Activated CD8-positive, alpha-beta T cell treated with anti-CD3 and anti-CD28 coated beads for 36 hours (primary cell): Measurements from ENCODE around the gene MCEMP1. TPM values are rescaled to one million over a fixed set of nuclear protein-coding genes. Genes with fewer than 3 reads are reported as not detected.

Source experiments
- ATAC-seq: fragments of 200-7000 bp; cut with Tn5 transposase; one replicate; pipeline ENCODE4 v1.10.0; 2021; ENCODE audit warnings: mild to moderate bottlenecking, moderate library complexity
- CTCF ChIA-PET: fragments of 350-600 bp; sonication (Branson Sonifier 250); formaldehyde crosslinking; loops from one replicate; lab custom pipeline; 2021; ENCODE audit warnings: antibody characterized with exemption; lab: Charles Lee
- POLR2A ChIA-PET: fragments of 350-600 bp; sonication (Branson Sonifier 250); formaldehyde crosslinking; loops from one replicate; lab custom pipeline; 2021; ENCODE audit warnings: antibody characterized with exemption; lab: Charles Lee
- DNase-seq: peaks from one replicate; pipeline ENCODE4 v3.0.0-alpha.2; 2020
- H3K27ac Mint-ChIP-seq: one replicate; pipeline ENCODE4 v1.8.0; 2021; ENCODE audit warnings: mild to moderate bottlenecking, mixed read lengths
- H3K27me3 Mint-ChIP-seq: one replicate; pipeline ENCODE4 v1.8.0; 2021; ENCODE audit warnings: mixed read lengths
- H3K36me3 Mint-ChIP-seq: one replicate; pipeline ENCODE4 v1.8.0; 2021; ENCODE audit warnings: low read depth, mixed read lengths
- H3K4me1 Mint-ChIP-seq: one replicate; pipeline ENCODE4 v1.8.0; 2021; ENCODE audit warnings: low read depth, mixed read lengths
- H3K4me3 Mint-ChIP-seq: one replicate; pipeline ENCODE4 v1.8.0; 2021; ENCODE audit warnings: mild to moderate bottlenecking, moderate library complexity, mixed read lengths
- H3K9me3 Mint-ChIP-seq: one replicate; pipeline ENCODE4 v1.8.0; 2021; ENCODE audit warnings: mixed read lengths
- intact Hi-C: fragments of 100-400 bp; cut with micrococcal nuclease; formaldehyde crosslinking; loops from one replicate; pipeline ENCODE4 v1.10.0; 2022
- total RNA-seq, 2 experiments: library from RNA; stranded (reverse); gene quantifications; one replicate each; pipeline ENCODE4 v1.2.3, GENCODE V29; 2021
- TF ChIP-seq, protein P1 (sequence below): fragments of 200-600 bp; IDR thresholded peaks from one replicate; pipeline ENCODE4 v1.8.0; 2022; ENCODE audit warnings: antibody characterized with exemption, mild to moderate bottlenecking

The MCEMP1 gene
- total RNA-seq, 2 experiments from 2014 or later, result not detected

DNA sequence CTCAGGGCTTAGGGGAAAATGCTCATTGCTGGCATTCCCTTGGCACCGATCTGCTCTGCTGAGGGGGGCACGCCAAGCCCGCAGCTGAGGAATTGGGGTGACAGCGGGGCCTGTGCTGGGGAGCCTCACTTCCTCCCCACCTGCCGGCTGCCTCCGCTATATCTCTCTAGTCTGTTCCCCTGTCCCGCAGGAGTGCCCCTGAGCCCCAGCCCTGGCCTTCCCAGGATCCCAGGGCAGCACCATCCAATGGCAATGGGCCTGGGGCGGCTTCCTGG is 30.5 kb upstream of the MCEMP1 start:
- ChIA-PET CTCF (no interaction called here), POLR2A (no interaction called here)
- ATAC-seq (no peak), DNase-seq (no peak)
- H3K27me3 Mint-ChIP-seq, result no peaks in the 10 kb centered on the region
- H3K4me3 Mint-ChIP-seq, result no peak overlapping the region
- intact Hi-C loops, result no loop called here
- H3K36me3 Mint-ChIP-seq, result peaks cover 8% of the 10 kb centered on the region
- no peak overlapping the region for H3K27ac Mint-ChIP-seq
- TF ChIP-seq, protein P1, sequence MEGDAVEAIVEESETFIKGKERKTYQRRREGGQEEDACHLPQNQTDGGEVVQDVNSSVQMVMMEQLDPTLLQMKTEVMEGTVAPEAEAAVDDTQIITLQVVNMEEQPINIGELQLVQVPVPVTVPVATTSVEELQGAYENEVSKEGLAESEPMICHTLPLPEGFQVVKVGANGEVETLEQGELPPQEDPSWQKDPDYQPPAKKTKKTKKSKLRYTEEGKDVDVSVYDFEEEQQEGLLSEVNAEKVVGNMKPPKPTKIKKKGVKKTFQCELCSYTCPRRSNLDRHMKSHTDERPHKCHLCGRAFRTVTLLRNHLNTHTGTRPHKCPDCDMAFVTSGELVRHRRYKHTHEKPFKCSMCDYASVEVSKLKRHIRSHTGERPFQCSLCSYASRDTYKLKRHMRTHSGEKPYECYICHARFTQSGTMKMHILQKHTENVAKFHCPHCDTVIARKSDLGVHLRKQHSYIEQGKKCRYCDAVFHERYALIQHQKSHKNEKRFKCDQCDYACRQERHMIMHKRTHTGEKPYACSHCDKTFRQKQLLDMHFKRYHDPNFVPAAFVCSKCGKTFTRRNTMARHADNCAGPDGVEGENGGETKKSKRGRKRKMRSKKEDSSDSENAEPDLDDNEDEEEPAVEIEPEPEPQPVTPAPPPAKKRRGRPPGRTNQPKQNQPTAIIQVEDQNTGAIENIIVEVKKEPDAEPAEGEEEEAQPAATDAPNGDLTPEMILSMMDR, result no peak
- no peaks in the 10 kb centered on the region for H3K9me3 Mint-ChIP-seq
- peaks cover 2% of the 10 kb centered on the region for H3K4me1 Mint-ChIP-seq

GRCh38 chr19:7647156-7647555 is 29.7 kb upstream of the MCEMP1 start:
- intact Hi-C loops, result no loop called here
- TF ChIP-seq, protein P1, result no peak
- ATAC-seq, result no peak
- DNase-seq, result no peak
- CTCF ChIA-PET, result no interaction called here
- Mint-ChIP-seq H3K9me3 (no peaks in the 10 kb centered on the region), H3K4me3 (no peak overlapping the region), H3K4me1 (peaks cover 5% of the 10 kb centered on the region), H3K27me3 (no peaks in the 10 kb centered on the region), H3K36me3 (peaks cover 8% of the 10 kb centered on the region), H3K27ac (no peak overlapping the region)
- POLR2A ChIA-PET, result no interaction called here

GRCh38 chr19:7648265-7649014 is 28.4 kb upstream of the MCEMP1 start:
- DNase-seq (no peak), ATAC-seq (no peak)
- H3K4me1 Mint-ChIP-seq, result peaks cover 10% of the 10 kb centered on the region
- H3K4me3 Mint-ChIP-seq, result no peak overlapping the region
- H3K36me3 Mint-ChIP-seq, result peaks cover 8% of the 10 kb centered on the region
- ChIA-PET CTCF (interaction anchor here (0.7 to 1.7 kb wide), 2 partner anchors 15 to 32 kb away, joined by 3 to 9 read pairs; partner anchors contain the start of gene TRAPPC5), POLR2A (interaction anchor here (0.7 to 1.8 kb wide), 3 partner anchors 11 to 1579 kb away, joined by 3 to 10 read pairs (median 3); partner anchors contain the start of gene STXBP2)
- TF ChIP-seq, protein P1, result no peak
- no peaks in the 10 kb centered on the region for H3K27me3 Mint-ChIP-seq
- no peaks in the 10 kb centered on the region for H3K9me3 Mint-ChIP-seq
- intact Hi-C loops, result no loop called here
- H3K27ac Mint-ChIP-seq, result no peak overlapping the region

DNA sequence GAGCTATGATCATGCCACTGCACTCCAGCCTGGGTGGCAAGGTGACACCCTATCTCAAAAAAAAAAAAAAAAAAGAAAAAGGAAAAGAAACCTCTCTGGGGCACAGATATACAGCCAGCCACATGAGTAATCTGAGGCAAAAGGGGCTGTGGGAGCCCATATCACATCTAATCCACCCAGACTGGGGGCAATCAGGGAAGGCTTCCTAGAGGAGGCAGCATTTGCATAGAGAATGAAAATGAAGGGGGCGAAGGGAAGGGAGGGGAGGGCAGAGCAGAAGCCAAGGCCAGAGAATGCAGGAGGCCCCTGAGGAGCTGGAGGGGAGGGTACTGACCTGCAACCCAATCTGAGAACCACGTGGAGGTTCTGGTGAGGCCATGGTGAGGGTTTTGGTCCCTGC is 26.7 kb upstream of the MCEMP1 start:
- H3K27me3 Mint-ChIP-seq, result no peaks in the 10 kb centered on the region
- H3K4me3 Mint-ChIP-seq, result no peak overlapping the region
- CTCF ChIA-PET, result interaction anchor here (7.8 kb wide), 1 partner anchor 31 kb away, joined by 74 read pairs; the partner anchor contains the start of gene TRAPPC5
- peaks cover 6% of the 10 kb centered on the region for H3K36me3 Mint-ChIP-seq
- POLR2A ChIA-PET, result interaction anchor here (1.0 to 1.2 kb wide), 2 partner anchors 9 to 13 kb away, joined by 3 read pairs; no protein-coding TSS in a partner anchor
- intact Hi-C loops, result loop anchor here (5.0 kb wide), 1 partner anchor 147 kb away; no protein-coding TSS in a partner anchor
- DNase-seq (no peak), ATAC-seq (no peak)
- H3K4me1 Mint-ChIP-seq, result peaks cover 10% of the 10 kb centered on the region
- no peaks in the 10 kb centered on the region for H3K9me3 Mint-ChIP-seq
- no peak overlapping the region for H3K27ac Mint-ChIP-seq
- TF ChIP-seq, protein P1, result no peak

DNA sequence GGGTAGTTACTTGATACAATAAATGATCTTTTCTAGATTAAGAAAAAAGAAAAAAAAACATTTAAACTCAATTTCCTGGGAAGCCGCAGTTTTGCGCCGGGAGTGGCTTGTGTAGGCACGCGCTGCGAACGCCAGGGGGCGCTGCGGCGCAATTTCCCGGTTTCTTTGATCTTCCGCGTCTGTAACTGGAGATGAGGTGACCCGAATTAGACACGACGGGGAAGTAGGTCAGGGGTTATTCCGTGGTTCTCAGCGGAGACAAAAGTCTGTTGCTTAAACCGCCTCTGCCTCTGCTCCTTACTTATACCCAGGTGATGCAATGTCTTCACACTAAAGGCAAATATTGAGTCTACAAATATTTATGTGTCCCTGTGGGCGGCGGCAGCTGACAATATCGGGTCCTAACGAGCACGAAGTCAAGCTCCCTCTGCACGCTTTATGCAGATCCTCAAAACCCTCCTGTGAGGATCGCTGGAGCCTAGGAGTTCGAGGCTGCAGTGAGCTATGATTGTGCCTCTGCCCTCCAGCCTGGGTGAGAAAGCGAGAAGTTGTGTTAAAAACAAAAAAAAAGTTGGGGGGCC is 24.7 kb upstream of the MCEMP1 start:
- peak overlapping the region; percentile 59 for H3K4me3 Mint-ChIP-seq
- ChIA-PET CTCF (interaction anchor here (0.6 to 7.8 kb wide), 23 partner anchors 9 to 285 kb away, joined by 3 to 74 read pairs (median 5); partner anchors contain the start of genes PCP2, PET100, RETN and TRAPPC5), POLR2A (interaction anchor here (0.6 to 0.7 kb wide), 2 partner anchors 483 to 584 kb away, joined by 3 to 5 read pairs; no protein-coding TSS in a partner anchor)
- ATAC-seq (peak; percentile 86), DNase-seq (peak; percentile 91)
- no peaks in the 10 kb centered on the region for H3K9me3 Mint-ChIP-seq
- TF ChIP-seq, protein P1, result peak; percentile 99
- H3K27ac Mint-ChIP-seq, result peak overlapping the region; percentile 53
- peaks cover 24% of the 10 kb centered on the region for H3K4me1 Mint-ChIP-seq
- intact Hi-C loops, result loop anchor here (5.0 kb wide), 1 partner anchor 145 kb away; no protein-coding TSS in a partner anchor
- H3K27me3 Mint-ChIP-seq, result no peaks in the 10 kb centered on the region
- H3K36me3 Mint-ChIP-seq, result peaks cover 2% of the 10 kb centered on the region
